Kidney tubule cell (primary cell): Measurements from ENCODE around the gene AGPS.
"Not testable (repeated sequence)": the region's sequence is repeated elsewhere in the genome, so short reads cannot be mapped to it uniquely, and the experiment has no call there.

ENCODE experiments used
- DNase-seq: peaks from one replicate; pipeline ENCODE4 v3.0.0-alpha.2; 2018; ENCODE audit warnings: low spot score

AGPS gene

DNA sequence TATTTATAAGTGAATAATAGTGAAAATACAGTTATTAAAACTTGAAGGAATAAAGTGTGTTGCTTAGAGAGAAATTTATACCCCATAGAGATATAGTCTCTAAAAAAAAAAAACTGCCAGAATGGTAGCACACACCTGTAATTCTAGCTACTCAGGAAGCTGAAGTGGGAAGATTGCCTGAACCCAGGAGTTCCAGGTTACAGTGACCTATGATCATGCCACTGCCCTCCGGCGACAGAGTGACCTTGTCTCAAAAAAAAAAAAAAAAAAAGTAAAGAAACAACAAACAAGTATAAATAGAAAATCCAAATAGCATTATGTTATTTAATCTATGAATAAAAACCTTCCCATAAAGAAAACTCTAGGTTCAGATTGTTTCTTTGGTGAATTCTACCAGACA is 7.4 kb upstream of the AGPS start:
- DNase-seq: no peak

DNA sequence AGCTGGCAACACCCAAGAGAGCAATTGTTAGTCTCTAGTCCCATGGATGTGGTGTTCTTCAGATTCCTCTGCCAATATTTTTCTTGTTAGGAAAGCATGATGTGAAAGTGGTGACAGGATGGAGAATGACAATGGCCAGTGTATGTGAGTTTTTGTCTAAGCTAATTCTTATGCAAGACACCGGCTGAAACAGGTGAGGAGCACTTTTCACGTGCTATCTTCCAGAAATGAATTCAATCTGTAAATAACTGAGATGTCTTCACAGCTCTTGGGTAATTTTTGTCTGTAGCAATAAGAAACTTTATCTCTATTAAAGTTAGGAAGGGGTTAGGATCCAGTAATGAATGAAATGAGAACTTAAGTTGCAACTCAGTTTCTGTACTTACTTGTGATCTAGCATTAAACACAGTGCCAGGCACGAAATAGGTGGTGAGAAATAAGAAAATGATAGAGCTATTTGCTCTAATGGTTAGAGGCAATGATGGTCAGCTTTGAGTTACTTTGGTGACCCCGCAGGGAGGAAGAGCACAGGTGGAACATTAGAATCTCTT is 676 bp upstream of the AGPS start:
- no peak for DNase-seq

DNA sequence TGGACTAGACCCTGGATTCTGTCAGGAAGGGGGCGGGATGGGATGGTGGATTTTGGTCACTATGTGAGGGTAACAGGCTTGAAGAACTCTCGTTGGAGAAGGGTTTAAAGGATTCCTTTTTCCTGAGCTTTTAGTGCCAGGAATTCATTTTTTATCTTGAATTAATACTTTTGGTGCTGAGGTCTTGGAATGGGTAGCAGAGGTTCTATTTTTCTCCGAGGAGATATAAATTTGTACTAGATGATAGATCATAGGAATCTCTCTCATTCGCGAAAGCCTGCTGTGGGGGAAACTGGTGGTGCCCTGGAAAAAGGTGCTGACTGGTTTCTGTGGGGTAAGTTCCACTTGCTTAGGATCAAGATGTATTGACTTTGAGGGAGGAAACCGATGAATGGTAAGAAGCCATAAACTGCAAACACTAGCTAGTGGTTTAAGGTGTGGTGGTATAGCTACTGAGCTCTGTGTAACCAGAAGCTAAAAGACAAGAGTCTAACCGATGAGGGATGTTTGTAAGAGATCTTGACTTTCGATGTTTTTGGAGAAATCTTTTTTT is 706 bp downstream of the AGPS start:
- no peak for DNase-seq

DNA sequence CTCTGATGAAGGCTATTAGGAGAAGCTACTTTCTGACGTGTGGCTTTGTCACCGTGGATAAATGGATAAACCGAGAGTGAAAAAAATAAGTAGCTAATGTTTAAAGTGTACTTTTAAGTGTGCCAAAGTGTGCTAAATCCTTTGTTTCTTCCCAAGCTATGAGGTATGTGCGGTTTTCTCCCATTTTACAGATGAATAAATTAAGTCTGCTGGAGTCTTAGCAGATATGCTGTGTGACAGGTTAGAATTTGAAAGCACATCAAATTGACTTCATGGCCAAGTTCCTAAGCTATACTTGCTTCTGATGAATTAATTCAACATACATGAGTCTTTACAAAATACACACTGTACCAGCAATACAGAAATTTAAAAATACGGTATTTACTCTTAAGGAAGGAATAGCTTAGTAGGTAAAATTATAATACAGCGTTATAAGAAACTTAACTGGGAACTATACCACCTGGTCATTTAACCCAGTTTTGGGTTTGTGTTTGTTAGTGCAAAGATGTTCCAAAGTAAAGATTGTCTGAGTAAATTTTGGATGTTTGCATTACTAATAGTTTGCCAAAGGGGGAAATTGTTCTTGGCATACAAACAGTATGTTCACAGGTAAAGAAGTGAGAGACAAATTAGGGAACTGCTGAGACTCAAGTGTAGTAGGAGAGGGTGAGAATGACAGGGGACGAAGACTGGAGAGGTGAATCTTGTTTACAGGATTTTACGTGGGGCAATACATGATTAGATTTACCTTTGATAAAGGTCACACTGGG is 1.4 kb downstream of the AGPS start:
- DNase-seq: no peak

- DNase-seq: no peak
Measured at GRCh38 chr2:177394594-177394973, 2.0 kb downstream of the AGPS start.

- no peak for DNase-seq
Measured at GRCh38 chr2:177395351-177396065, 2.9 kb downstream of the AGPS start.

- peak; percentile 86 for DNase-seq
Measured at GRCh38 chr2:177396703-177397460, 4.3 kb downstream of the AGPS start.

GRCh38 chr2:177397481-177398289 is 5.1 kb downstream of the AGPS start:
- DNase-seq: peak; percentile 79

DNA sequence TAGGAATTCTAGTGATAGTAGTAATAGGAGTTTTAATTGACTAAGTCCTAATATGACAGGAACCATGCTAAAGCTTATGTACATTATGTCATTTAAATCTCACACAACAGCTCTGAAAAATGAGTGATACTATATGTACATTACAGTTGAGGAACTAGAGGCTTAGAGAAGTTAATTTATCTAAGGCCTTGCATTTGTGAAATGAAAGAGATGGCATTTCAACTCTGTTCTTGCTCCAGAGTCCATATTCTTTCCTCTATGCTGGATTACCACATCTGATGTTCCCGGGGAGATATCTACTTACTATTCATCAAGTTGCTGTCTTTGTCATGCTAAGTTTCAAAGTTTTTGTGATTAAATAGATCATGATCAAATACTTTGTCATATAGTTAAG is 5.7 kb downstream of the AGPS start:
- DNase-seq: no peak

DNA sequence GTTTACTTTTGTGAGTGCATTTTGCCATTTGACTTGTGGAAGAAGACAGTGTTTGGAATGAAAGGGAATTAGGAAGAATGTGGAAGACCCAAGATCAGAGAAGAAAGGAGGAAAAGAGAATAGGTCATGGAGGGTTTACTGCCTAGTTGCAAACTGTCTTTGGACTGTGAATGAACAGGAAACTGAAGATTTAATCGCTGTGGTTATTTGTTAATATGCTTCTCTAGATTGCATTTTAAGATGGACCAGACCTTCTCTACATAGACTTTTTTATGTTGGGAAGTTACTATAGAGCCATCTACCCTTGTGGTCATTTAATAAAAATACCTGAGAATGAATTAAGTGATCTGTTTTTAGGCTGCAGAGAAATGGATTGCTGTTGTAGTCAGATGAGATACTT is 6.2 kb downstream of the AGPS start:
- no peak for DNase-seq

- no peak for DNase-seq
Measured at GRCh38 chr2:177399376-177399775, 6.8 kb downstream of the AGPS start.

DNA sequence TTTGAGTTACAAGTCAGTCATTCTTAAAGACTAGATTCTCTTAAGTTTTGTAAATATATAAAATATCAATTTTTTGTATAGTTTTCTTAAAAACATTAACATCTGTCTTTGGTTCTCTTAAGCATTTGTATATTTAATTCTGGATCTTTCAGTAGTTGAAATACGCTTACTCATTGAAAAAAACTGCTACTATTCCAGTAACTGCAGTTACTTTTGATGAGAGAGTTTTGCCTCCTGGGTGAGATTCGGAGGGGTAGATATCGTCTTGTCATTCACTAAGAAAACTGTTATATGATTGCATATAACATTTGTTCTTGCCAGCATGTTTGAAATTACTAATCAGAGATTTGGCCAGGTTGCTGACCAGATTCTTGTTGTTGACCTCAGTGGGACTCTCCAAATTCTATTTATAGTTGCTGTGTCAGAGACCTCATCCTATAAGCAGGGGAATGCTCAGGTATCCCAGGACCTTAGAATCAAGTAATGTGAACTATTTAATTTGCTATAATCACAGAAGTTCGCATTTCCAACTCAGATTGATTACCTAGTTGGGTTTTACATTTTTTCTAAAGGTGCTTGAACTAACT is 7.9 kb downstream of the AGPS start:
- DNase-seq: peak; percentile 45

GRCh38 chr2:177402096-177402495 is 9.5 kb downstream of the AGPS start:
- DNase-seq: no peak

GRCh38 chr2:177403838-177404237 is 11.3 kb downstream of the AGPS start:
- no peak for DNase-seq

- DNase-seq: no peak
Measured at GRCh38 chr2:177404243-177404642, 11.7 kb downstream of the AGPS start.

- DNase-seq: no peak
Measured at GRCh38 chr2:177405029-177405692, 12.6 kb downstream of the AGPS start.

- DNase-seq: no peak
Measured at GRCh38 chr2:177406182-177406581, 13.6 kb downstream of the AGPS start.

DNA sequence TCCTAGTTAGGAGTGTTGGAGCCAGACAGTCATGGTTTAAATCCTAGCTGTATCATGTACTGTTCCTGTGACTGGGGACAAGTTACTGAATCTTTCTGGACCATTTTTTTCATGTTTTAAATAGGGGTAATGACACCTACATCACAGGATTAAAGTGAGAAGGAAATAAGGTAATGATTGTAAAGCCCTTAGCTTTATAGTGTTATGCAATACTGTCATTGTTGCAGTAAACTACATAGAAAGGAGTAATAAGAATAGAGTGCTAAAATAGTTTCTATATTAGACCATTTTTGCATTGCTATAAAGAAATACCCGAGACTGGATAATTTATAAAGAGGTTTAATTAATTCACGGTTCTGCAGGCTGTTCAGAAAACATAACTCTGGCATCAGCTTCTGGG is 14.5 kb downstream of the AGPS start:
- no peak for DNase-seq

DNA sequence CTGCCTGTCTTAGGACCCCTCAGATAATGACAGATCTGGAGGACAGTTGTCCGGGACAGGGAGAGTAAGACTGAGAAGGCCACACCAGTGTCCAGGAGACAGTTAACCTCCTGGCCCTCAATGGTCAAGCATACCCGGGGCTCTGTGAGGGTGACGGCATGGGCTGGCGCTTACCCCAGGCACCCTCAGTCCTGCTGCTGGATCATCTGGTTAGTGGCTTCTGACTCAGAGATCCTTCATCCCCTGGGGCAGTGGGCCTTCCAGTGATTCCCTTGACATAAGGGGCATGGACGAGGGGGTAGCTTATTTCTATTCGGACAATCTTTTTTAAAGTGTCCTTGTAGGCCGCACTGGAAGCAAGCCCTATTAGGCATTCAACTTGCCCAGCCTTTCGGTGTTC is 18.1 kb downstream of the AGPS start:
- not testable (repeated sequence) for DNase-seq

- DNase-seq: no peak
Measured at GRCh38 chr2:177413703-177414102, 21.1 kb downstream of the AGPS start.

DNA sequence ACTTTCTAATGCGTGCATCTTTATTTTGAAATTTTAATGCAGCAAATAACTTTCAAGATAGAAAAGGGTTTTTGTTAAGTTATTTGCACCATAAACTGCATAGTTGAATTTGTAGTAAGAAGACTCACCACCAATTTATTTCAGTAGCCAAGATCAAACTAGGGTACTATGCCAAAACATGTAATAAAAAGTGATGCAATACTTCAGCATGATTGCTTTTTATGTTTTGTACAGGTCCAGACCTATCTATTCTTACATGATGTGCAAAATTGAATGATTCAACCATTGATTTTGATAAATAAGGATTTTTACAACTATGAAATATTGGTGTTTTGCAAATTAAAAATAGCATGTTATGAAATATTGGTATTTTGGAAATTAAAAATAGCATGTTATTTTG is 26.7 kb downstream of the AGPS start:
- no peak for DNase-seq
